ELF-1 (cell line): ENCODE measurements around the gene NUDT9.

ENCODE experiments used
- DNase-seq: peaks from one replicate; pipeline ENCODE4 v3.0.0-alpha.2; 2016; ENCODE audit warnings: low read depth, low spot score

The NUDT9 gene

GRCh38 chr4:87506974-87507701, 84.8 kb downstream of the NUDT9 start:
- DNase-seq, result no peak
